GM18499 (cell line): ENCODE data around the gene MTARC2.

Source experiments
- ATAC-seq: cut with Tn5 transposase; IDR thresholded peaks from one replicate; pipeline ENCODE4 v1.9.1; 2021; ENCODE audit warnings: moderate number of reproducible peaks; ENCODE audit not compliant: insufficient read depth, unreplicated experiment

MTARC2 gene

DNA sequence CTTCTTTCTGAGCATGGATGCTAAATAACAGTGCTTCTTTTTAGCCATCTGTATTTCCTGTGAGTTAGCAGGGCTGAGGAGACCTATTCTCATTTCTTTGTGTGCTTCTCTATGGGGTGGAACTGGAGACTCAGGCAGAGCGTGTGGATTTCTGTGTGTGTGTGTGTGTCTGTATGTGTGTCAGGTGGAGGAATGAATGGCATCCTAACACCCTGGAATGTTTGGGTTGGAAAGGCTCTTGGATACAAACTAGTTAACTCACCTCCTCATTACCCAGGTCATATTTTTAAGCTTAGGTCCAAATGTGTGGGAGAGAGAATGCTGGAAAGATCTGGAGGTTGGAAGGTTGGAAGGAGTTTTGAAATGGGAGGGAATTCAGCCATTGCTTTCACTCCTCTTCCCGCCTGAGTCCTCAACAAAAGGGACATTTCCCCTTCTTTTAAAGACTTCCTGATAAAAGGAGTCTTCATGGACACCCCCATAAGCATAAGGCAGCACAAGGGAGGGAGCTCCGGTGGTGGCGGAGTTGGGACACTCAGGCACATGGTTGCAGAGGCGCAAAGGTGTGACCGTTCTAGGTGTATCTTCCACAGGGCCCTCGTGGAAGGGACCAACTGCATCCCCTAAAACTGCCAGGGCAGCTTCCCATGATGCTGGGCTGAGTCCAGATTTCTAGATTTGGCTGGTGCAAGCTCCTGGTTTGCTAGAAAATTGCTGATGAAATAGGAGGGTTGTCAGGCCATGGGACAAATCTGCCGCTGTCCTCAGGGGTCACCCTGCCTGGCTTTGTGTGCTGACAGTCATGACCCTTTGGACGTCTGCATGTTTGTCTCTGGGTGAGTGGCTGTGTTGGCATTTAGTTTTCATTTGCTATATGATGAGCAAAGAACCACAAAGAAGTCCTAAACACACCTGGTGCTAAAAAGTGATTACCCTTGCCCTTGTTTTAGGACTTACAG is 76.2 kb downstream of the MTARC2 start:
- no peak for ATAC-seq

DNA sequence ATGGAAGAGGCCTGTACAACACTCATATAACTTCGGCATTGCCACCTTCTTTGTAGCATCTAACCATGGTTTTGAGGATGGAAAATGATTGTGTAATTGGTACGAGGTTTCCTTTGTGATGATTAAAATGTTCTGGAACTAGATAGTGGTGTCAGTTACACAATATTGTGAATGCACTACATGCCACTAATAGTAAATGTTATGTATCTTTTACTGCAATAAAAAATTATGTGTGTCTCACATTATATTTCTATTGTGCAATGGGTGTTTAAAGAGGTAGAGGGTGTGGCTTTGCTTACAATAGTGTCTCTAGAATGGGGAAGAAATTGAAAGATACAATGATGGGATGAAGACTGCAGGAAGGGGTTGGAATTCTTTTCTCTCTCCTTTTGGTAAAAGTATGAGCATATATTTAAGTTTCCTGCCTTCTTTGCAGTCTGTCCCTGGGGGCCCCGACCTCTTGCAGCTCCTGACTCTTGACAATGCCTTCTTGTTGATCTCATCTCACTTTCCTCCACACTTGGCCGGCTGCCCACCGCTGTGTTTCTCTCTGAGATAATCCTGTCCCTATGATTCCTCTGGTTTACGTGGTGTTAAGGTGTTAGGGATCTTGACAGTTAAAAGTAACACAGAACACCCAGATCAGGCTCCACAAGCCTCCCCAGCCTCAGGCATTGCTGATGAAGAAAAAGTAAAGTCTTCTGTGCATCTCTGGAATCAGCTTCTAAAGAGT is 77.9 kb downstream of the MTARC2 start:
- no peak for ATAC-seq

DNA sequence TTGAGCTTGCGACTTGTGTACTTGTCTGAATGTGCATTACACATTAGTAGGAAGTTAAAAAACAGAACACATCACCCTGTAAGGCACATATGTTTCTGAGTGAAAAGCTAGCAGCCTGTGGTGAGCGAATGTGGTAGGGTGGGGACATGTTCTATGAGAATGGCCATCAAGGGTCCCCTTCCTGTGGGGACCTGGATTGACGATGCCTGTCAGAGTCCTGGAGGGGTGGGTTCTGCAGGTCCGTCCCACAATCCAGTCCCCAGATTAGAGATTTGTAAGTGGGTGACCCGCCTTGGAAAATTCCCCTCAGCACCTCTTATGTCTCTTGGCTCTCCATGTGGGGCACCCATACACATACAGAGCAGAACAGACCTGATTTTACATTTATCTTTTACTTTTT is 78.6 kb downstream of the MTARC2 start:
- no peak for ATAC-seq

DNA sequence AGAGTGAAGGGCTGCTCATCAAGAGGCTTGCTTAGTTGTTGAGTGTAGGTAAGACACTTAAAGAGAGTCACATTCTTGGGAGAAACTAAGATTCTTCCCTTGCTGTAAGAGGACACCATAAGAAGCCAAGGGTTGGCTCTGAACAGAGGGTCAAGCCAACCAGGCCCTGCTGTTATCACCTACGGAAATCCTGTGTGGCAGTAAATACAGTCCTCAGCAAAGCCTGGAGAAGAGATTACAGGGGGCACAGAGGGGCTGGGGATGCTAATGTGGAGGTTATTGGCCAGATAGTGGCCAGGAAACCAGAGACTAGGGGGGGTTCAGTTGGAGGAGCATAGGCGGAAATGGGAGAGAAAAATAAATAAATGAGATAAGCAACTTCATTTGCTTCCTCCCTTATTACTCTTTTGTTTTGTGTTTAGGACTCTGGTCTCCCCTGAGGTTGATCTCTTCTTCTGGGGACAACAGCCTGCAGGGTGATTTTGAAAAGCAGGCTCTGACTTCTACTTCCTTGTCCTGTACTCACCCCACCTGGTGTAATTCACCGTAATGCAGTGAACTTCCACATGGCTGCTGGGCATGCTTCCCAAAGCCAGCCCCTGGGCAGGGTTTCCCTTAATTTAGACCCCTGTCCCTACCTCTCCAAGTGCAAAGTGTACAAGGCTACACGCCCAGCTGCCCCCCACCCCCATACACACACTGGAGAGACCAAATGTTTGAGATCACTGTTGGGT is 79.5 kb downstream of the MTARC2 start:
- no peak for ATAC-seq

DNA sequence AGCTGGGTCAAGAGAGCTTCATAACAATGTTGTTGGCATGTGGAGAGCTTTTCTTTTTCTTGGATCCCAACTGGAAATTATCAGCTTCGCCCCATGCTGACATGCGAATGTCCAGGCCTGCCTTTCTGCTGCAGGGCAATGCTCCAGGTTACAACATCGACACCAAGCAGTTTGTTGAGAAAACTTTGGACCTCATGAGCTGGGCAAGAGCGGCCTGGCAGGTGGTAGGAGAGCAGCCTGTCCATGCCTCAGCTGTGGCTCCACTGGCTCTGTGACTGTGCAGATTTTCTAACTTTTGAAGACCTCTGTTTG is 80.0 kb downstream of the MTARC2 start:
- ATAC-seq = no peak

DNA sequence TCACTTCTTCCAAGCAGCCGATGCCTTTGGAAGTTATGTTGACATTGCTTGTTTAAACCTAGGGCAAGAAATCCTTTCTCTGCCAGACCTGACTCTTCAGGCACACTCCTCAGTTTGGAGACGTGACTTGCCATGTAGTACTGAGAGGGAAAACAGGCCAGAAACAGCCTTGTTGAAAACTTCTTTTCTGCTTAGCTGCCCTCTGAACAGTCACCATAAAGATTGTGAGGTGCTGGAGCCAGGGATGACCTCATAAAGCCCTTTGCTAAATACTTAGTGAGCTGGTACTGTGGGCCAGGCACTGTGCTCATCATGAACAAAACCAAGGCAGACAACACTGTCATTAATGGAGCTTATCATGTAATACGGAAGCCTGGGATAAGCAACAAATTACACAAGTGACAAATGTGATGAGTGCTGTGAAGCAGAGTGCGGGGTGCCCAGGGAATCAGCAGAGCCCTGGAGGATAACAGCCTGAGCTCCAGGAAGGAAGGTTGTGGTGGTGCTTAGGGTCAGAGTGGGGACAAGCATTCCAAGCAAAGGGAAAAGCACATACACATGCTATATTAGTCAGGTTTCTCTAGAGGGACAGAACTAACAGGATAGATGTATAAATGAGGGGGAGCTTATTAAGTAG is 80.9 kb downstream of the MTARC2 start:
- no peak for ATAC-seq

DNA sequence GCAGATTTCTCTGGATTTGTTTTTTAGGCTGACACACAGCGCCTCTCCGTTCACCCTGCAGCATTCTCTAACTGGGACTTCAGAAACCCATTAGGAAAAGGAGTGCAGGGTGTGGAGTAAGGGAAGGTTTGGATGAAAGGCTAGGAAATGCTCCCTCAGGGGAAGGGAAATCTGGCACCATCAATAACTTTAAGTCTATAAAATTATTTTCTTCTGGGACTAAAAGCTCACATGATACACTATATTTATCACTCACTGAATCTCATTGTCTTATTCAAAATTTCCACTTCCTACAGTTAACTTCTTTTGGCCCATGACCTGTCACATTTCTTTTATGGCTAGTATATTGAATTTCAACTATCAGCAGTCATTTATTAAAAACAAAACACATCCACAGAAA is 85.3 kb downstream of the MTARC2 start:
- ATAC-seq = no peak
